Stimulated activated CD8-positive, alpha-beta memory T cell treated with anti-CD3 and anti-CD28 coated beads, Interleukin-7, amount 100 ng/mL, for 24 hours (primary cell): ENCODE results near the gene TMEM240.
"Not testable (repeated sequence)": the region's sequence is repeated elsewhere in the genome, so short reads cannot be mapped to it uniquely, and the experiment has no call there.

Source experiments
- DNase-seq: peaks from one replicate; pipeline ENCODE4 v3.0.0-alpha.2; 2020; ENCODE audit warnings: low read depth

TMEM240 gene

DNA sequence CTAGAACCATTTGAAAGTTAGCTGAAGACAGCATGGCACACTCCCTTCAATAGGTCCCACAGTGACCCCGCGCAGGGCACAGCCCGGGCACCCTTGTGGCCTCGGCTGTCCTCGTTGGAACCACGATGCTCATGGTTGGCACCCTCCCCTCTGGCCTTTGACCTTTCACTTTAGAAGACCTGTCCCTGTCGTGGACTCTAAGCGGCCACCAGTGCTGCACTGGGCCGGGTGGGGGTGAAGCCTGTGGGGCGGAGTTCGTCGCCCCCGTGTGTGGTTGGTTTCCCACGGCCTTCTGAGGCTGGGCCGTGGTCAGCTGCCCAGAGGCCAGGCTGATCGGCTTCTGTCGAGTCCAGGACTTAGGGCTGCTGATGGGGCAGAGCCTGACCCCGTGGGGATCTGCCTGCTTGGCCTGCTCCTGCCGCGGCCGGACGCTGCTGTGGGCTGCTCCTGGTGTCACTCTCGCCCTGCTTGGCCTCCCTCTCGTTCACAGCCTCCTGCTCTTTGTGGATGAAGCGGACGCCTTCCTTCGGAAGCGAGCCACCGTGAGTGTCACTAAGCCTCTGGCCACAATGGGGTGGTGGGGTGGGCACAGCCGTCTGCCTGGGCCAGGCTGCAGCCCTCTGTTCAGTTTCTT, 15.6 kb downstream of the TMEM240 start:
- not testable (repeated sequence) for DNase-seq

DNA sequence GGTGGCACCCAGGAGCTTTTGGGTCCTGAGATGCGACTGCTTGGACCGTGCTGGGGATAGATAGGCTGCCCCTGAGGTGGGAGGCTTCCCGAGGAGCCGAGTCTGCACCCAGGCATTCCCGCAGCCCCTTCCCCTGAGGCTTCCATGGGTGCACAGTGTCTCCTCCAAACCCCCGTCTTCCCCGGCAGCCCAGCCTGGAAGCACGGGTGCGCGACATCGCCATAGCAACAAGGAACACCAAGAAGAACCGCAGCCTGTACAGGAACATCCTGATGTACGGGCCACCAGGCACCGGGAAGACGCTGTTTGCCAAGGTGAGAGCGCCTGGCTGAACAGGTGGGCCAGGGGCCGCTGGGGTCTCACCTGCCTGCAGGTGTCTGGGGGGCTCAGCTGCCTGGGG, 16.8 kb downstream of the TMEM240 start:
- not testable (repeated sequence) for DNase-seq

GRCh38 chr1:1523226-1523625, 17.2 kb downstream of the TMEM240 start:
- not testable (repeated sequence) for DNase-seq

- not testable (repeated sequence) for DNase-seq
These were observed 17.9 kb downstream of the TMEM240 start for GRCh38 chr1:1522536-1522935.

DNA sequence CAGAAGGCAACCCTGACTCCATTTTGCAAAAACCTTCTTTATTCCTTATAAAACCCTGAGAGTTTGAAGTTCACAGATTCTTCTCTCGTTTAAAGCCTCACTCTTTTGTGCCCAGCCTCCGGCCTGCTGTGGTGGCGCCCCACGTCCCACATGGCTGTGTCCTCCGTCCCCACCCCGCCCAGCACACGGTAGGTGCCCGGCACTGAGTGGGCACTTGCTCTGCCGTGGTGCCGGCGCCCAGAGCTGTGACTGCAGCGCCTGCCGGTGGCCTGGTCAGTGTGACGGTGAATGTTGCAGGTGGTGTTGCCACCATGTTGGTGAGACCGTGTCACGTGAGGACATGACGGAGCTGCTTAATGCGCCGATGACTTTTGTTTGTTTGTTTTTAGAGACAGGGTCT, 19.1 kb downstream of the TMEM240 start:
- no peak for DNase-seq

- DNase-seq, result not testable (repeated sequence)
These were observed 20.5 kb downstream of the TMEM240 start for GRCh38 chr1:1519805-1520505.

DNA sequence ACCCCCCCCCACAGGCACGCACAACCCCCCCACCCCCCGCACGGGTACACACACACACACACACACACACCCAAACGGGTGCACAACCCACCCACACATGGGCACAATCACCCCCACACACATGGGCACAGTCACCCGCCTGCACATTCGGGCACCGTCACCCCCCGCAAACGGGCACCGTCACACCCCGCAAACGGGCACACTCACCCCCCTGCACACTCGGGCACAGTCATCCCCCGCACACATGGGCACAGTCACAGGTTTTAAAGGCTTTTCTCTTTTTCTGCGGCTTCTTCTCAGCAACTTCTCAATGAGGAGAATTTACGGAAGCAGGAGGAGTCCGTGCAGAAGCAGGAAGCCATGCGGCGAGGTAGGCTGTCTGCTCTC, 21.8 kb downstream of the TMEM240 start:
- not testable (repeated sequence) for DNase-seq

DNA sequence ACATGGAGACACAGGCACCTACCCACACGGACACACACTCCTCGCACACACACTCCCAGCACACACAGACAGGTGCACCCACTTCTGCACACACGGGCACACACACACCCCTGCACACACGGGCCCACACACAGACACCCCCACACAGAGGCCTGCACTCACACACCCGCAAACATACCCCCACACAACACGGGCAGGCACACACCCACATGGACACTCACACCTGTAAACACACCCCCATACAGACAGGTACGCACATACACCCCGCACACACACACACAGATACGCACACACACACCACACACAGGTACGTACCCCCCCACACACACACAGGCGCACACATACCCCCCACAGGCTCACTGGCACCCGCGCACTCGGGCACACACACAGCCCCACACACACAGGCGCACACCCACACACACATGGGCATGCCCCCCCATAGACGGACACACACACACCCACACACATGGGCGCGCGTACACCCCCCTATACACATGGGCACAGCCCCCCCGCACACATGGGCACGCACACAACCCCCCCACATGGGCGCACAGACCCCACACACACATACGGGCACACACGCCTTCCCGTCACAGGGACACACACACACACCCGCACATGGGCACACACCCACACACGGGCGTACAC, 22.3 kb downstream of the TMEM240 start:
- DNase-seq, result no peak

- DNase-seq, result not testable (repeated sequence)
These were observed 23.5 kb downstream of the TMEM240 start for GRCh38 chr1:1516923-1517322.

DNA sequence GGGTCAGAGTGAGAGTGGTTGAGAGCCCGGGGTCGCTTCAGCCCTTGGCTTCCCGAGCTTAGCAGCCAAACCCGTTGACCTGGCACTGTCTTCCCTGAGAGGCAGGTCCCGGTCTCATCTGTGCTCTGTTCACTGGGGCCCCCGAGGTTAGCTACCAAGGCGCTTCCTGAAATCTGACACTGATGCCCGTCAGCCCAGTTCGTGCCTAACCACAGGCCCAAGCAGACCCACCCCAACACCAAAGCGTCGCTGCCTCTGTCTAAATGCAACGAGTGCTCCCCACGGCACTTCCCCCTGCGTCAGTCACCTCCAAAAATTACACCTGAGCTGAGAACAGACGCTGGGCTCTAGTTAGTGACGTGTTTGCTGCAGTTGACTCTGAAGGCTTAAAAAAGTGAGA, 26.0 kb downstream of the TMEM240 start:
- DNase-seq, result not testable (repeated sequence)

- not testable (repeated sequence) for DNase-seq
These were observed 26.7 kb downstream of the TMEM240 start for GRCh38 chr1:1513675-1514074.

- DNase-seq, result not testable (repeated sequence)
These were observed 28.0 kb downstream of the TMEM240 start for GRCh38 chr1:1512425-1512824.

DNA sequence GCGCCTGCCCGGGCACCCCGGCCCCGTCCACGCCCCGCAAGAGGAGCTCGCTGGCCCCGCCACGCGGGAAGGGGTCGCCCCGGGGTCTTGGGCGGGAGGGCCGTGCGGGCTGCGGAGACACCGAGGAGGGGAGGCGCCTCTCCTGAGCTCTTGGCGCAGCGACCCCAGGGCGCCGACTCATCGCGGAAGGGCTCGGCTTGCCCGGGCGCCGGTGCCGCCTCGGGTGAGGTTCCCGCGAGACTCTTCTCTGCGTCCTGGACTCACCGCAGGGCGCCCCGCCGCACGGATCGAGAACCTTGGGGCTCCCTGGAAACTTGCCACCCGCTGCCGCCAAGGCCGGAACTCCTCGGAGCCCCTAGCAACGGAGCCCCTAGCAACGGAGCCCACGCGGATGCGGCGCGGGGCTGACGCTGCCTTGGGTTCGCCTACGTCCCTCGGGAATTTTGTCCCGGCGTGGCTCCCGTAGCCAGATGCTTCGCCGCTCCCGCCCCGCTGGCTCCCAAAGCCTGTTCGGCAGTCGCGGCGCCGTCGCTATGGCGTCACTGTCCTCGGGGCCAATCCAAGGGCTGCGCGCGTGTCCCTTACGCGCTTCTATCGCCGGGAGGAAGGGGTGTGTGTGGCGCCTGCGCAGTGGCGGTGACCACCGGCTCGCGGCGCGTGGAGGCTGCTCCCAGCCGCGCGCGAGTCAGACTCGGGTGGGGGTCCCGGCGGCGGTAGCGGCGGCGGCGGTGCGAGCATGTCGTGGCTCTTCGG, 28.7 kb downstream of the TMEM240 start, which contains the start of gene ATAD3A:
Gene ATAD3A, plus strand, starts transcription at position 630 of the 753 bp plus-strand sequence. Its CDS starts 107 bp downstream, at position 737.
- DNase-seq, result peak; percentile 91

GRCh38 chr1:1510912-1511532, 29.4 kb downstream of the TMEM240 start:
- DNase-seq, result no peak

- DNase-seq, result not testable (repeated sequence)
These were observed 31.0 kb downstream of the TMEM240 start for GRCh38 chr1:1509465-1509850.

GRCh38 chr1:1508775-1509464, 31.5 kb downstream of the TMEM240 start:
- DNase-seq, result not testable (repeated sequence)

- DNase-seq, result no peak
These were observed 33.1 kb downstream of the TMEM240 start for GRCh38 chr1:1507305-1507704.

DNA sequence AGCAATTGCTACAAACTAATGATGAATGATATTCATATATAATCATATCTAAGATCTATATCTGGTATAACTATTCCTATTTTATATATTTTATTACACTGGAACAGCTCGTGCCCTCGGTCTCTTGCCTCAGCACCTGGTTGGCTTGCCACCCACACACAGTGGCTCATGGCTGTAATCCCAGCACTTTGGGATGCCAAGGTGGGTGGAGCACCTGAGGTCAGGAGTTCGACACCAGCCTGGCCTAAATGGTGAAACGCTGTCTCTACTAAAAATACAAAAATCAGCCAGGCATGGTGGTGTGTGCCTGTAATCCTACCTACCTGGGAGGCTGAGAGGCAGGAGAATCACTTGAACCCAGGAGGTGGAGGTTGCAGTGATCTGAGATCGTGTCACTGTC, 34.6 kb downstream of the TMEM240 start:
- not testable (repeated sequence) for DNase-seq

- not testable (repeated sequence) for DNase-seq
These were observed 35.0 kb downstream of the TMEM240 start for GRCh38 chr1:1505366-1505798.

GRCh38 chr1:1504777-1505365, 35.6 kb downstream of the TMEM240 start:
- peak; percentile 46 for DNase-seq
